Fibroblast of pulmonary artery (primary cell): Measurements from ENCODE around the gene RBMXL2.
A peak's percentile ranks its signal among the peaks of the same experiment; 100 is the strongest.

Experiments used
- DNase-seq: peaks from one replicate; pipeline ENCODE4 v3.0.0-alpha.2; 2010; ENCODE audit warnings: low read depth
- H3K4me3 ChIP-seq: replicated peaks from 2 replicates; pipeline ENCODE4 v1.5.1; 2011; ENCODE audit warnings: low read depth, mild to moderate bottlenecking, control low read depth, low read length, moderate library complexity
- TF ChIP-seq, protein P1 (sequence below): IDR thresholded peaks from 2 replicates; pipeline ENCODE4 v1.5.1; 2011; ENCODE audit warnings: mild to moderate bottlenecking, control low read depth, low read length, inconsistent platforms; ENCODE audit errors: missing control alignments

The RBMXL2 gene

GRCh38 chr11:7089328-7090251, 792 bp downstream of the RBMXL2 start:
- no peak for DNase-seq
- H3K4me3 ChIP-seq, result no peak overlapping the region
- TF ChIP-seq, protein P1, sequence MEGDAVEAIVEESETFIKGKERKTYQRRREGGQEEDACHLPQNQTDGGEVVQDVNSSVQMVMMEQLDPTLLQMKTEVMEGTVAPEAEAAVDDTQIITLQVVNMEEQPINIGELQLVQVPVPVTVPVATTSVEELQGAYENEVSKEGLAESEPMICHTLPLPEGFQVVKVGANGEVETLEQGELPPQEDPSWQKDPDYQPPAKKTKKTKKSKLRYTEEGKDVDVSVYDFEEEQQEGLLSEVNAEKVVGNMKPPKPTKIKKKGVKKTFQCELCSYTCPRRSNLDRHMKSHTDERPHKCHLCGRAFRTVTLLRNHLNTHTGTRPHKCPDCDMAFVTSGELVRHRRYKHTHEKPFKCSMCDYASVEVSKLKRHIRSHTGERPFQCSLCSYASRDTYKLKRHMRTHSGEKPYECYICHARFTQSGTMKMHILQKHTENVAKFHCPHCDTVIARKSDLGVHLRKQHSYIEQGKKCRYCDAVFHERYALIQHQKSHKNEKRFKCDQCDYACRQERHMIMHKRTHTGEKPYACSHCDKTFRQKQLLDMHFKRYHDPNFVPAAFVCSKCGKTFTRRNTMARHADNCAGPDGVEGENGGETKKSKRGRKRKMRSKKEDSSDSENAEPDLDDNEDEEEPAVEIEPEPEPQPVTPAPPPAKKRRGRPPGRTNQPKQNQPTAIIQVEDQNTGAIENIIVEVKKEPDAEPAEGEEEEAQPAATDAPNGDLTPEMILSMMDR, result no peak

DNA sequence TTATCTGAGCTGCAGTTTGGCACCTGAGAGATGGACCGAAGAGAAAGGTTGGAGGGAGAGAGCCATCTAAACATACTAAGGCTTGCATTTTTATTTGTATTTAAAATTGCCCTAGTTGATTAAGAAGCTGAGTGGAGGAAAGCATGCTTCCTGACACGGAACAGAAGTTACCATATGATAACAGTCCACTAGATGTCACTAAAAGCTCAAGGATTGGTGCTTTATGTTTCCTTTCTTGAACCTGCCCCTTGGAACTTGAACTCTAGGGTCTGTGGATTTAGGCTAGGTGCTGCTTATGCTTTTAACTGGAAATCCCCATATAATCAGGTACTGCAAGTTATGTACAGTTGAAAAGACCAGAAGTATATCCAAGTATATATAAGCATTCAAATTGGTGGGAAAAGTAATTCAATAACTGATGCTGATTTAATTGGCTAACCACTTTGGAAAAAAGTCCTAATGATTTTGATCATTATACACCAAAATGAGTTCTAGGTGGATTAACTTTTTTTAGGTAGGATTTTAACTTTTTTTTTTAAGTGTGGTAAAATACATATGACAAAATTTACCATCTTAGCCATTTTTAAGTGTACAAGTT, 9.5 kb downstream of the RBMXL2 start:
- no peak overlapping the region for H3K4me3 ChIP-seq
- DNase-seq, result peak; percentile 72
- TF ChIP-seq, protein P1, result peak; percentile 69

DNA sequence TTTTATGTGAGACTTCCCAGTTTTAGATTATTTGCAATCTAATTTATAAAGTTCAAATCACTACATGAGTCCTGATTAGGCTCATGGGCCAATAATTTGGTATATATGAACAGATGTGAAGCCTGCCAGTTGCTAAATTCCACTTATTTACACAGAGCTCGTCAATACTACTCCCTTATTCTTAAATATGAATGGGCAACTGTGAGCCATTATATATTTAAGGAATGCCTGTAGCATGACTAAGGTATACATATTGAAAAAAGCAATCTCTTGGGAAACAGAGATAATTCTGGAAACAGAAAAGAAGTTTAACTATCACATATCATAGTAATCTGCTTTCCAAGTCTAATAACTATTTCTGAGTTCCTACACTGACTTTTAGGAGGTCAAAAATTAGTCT, 27.0 kb downstream of the RBMXL2 start:
- TF ChIP-seq, protein P1, result no peak
- peak; percentile 33 for DNase-seq
- H3K4me3 ChIP-seq, result no peak overlapping the region

GRCh38 chr11:7116370-7116769, 27.6 kb downstream of the RBMXL2 start:
- no peak for DNase-seq
- H3K4me3 ChIP-seq, result no peak overlapping the region
- TF ChIP-seq, protein P1, result no peak

DNA sequence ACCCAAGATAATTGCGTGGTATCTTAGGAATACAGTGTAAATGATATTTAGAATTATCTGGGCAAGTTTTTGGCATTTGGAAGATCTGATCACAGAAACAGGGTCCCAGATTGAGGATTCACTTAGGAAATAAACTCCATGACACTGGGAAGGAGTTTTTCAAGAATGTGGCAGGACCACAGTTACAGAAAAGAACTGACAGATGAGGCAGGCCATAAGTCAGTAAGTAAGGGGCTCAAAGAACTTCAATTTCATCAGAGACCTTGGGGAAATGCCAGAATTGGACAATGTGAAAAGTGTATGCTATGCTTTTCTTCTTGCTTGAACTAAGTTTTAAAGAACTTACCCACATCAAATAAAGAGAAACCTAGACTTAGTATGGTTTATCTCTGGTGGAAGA, 49.3 kb downstream of the RBMXL2 start:
- DNase-seq, result no peak
- no peak overlapping the region for H3K4me3 ChIP-seq
- TF ChIP-seq, protein P1, result no peak
